ENCODE measurements around the gene CCDC74B. TPM values are rescaled to one million over a fixed set of nuclear protein-coding genes. Genes with fewer than 3 reads are reported as not detected.
"Not testable (repeated sequence)": the region's sequence is repeated elsewhere in the genome, so short reads cannot be mapped to it uniquely, and the experiment has no call there.

Gene CCDC74B
- total RNA-seq (1 to 10 TPM in 2 of 4 donors, under 1 TPM in 2; 0.72 to 2.2 (median 1.1) TPM), polyA plus RNA-seq (1.9 TPM)
- long read RNA-seq, donor 1, partial matches to known transcripts = 1 of 4 reads
- long read RNA-seq, donor 1, other reads (novel, unspliced or antisense) = 0 of 4 reads
- long read RNA-seq, donor 2, partial matches to known transcripts = 0 of 2 reads
- long read RNA-seq, donor 2, other reads (novel, unspliced or antisense) = 1 of 2 reads
- long read RNA-seq, donor 3, partial matches to known transcripts = 0 of 1 reads
- long read RNA-seq, donor 3, other reads (novel, unspliced or antisense) = 0 of 1 reads
- long read RNA-seq, donor 4, partial matches to known transcripts = 0 of 2 reads
- long read RNA-seq, donor 4, other reads (novel, unspliced or antisense) = 0 of 2 reads

GRCh38 chr2:130145006-130145414, at the start of gene CCDC74B:
Gene CCDC74B, minus strand, starts transcription at chr2:130145112. Its CDS starts 116 bp downstream, at chr2:130144996.
- H3K9me3 ChIP-seq (ENCODE audit: control insufficient read depth, low read length); H3K27me3 ChIP-seq (ENCODE audit: control insufficient read depth, insufficient read depth); intact Hi-C loops (cut with DNase I); H3K27ac ChIP-seq (ENCODE audit: low read length); H3K4me1 ChIP-seq (ENCODE audit: control insufficient read depth, insufficient read depth, low read length): not testable (repeated sequence)
- H3K4me3 ChIP-seq (ENCODE audit: low read length) = peak within 1 kb of the TSS; percentile 32
- WGBS = 9% methylated on average over 29 of the region's 30 CpGs
- DNase-seq (peak; percentile 64 to 86 (median 85)), ATAC-seq (peak; percentile 84 to 86)

- ATAC-seq; H3K4me3 ChIP-seq (ENCODE audit: low read length); H3K9me3 ChIP-seq (ENCODE audit: control insufficient read depth, low read length); H3K27ac ChIP-seq (ENCODE audit: low read length); DNase-seq; intact Hi-C loops (cut with DNase I); H3K4me1 ChIP-seq (ENCODE audit: control insufficient read depth, insufficient read depth, low read length); H3K27me3 ChIP-seq (ENCODE audit: control insufficient read depth, insufficient read depth): not testable (repeated sequence)
- WGBS = 88% methylated on average over 21 of the region's 22 CpGs
Measured at GRCh38 chr2:130193824-130194223, 48.9 kb upstream of the CCDC74B start.

GRCh38 chr2:130192451-130192850, 47.5 kb upstream of the CCDC74B start:
- intact Hi-C loops (cut with DNase I); H3K9me3 ChIP-seq (ENCODE audit: control insufficient read depth, low read length); ATAC-seq; H3K4me3 ChIP-seq (ENCODE audit: low read length); H3K27me3 ChIP-seq (ENCODE audit: control insufficient read depth, insufficient read depth); DNase-seq; H3K4me1 ChIP-seq (ENCODE audit: control insufficient read depth, insufficient read depth, low read length); H3K27ac ChIP-seq (ENCODE audit: low read length): not testable (repeated sequence)
- WGBS = 74% methylated on average over 3 of the region's 3 CpGs

- WGBS = 93% methylated on average over 6 of the region's 6 CpGs
- H3K4me3 ChIP-seq (ENCODE audit: low read length); H3K9me3 ChIP-seq (ENCODE audit: control insufficient read depth, low read length); H3K27me3 ChIP-seq (ENCODE audit: control insufficient read depth, insufficient read depth); intact Hi-C loops (cut with DNase I); DNase-seq; H3K27ac ChIP-seq (ENCODE audit: low read length); ATAC-seq; H3K4me1 ChIP-seq (ENCODE audit: control insufficient read depth, insufficient read depth, low read length): not testable (repeated sequence)
Measured at GRCh38 chr2:130191319-130191718, 46.4 kb upstream of the CCDC74B start.

GRCh38 chr2:130190237-130190636, 45.3 kb upstream of the CCDC74B start:
- H3K4me1 ChIP-seq (ENCODE audit: control insufficient read depth, insufficient read depth, low read length) = no peaks in the 10 kb centered on the region
- no peaks in the 10 kb centered on the region for H3K9me3 ChIP-seq (ENCODE audit: control insufficient read depth, low read length)
- ATAC-seq (no peak), DNase-seq (no peak)
- H3K27ac ChIP-seq (ENCODE audit: low read length) = no peak overlapping the region
- intact Hi-C loops (cut with DNase I) = no loop called here
- H3K4me3 ChIP-seq (ENCODE audit: low read length) = no peak overlapping the region
- 87% methylated on average over 15 of the region's 15 CpGs for WGBS
- H3K27me3 ChIP-seq (ENCODE audit: control insufficient read depth, insufficient read depth) = no peaks in the 10 kb centered on the region

GRCh38 chr2:130188958-130189357, 44.0 kb upstream of the CCDC74B start:
- not testable (repeated sequence) for H3K9me3 ChIP-seq (ENCODE audit: control insufficient read depth, low read length); DNase-seq; H3K4me3 ChIP-seq (ENCODE audit: low read length); H3K27me3 ChIP-seq (ENCODE audit: control insufficient read depth, insufficient read depth); ATAC-seq; H3K27ac ChIP-seq (ENCODE audit: low read length); H3K4me1 ChIP-seq (ENCODE audit: control insufficient read depth, insufficient read depth, low read length)
- intact Hi-C loops (cut with DNase I) = loop anchor here in 2 of 4 donors (10.0 kb wide), 2 partner anchors 146 to 156 kb away; partner anchors contain the start of gene IMP4 (in 1 of the 2)
- 78% methylated on average over 4 of the region's 4 CpGs for WGBS

GRCh38 chr2:130187859-130188792, 43.2 kb upstream of the CCDC74B start:
- H3K27me3 ChIP-seq (ENCODE audit: control insufficient read depth, insufficient read depth); ATAC-seq; H3K4me1 ChIP-seq (ENCODE audit: control insufficient read depth, insufficient read depth, low read length); H3K9me3 ChIP-seq (ENCODE audit: control insufficient read depth, low read length); H3K4me3 ChIP-seq (ENCODE audit: low read length); H3K27ac ChIP-seq (ENCODE audit: low read length); DNase-seq: not testable (repeated sequence)
- intact Hi-C loops (cut with DNase I) = loop anchor here in 2 of 4 donors (10.0 kb wide), 2 partner anchors 147 to 157 kb away; partner anchors contain the start of gene IMP4 (in 1 of the 2)
- WGBS = 89% methylated on average over 17 of the region's 17 CpGs

- Histone ChIP-seq H3K9me3 (ENCODE audit: control insufficient read depth, low read length) (no peaks in the 10 kb centered on the region), H3K27me3 (ENCODE audit: control insufficient read depth, insufficient read depth) (no peaks in the 10 kb centered on the region), H3K27ac (ENCODE audit: low read length) (no peak overlapping the region), H3K4me1 (ENCODE audit: control insufficient read depth, insufficient read depth, low read length) (peaks cover 3% of the 10 kb centered on the region), H3K4me3 (ENCODE audit: low read length) (no peak overlapping the region)
- WGBS = 81% methylated on average over 8 of the region's 8 CpGs
- ATAC-seq (no peak), DNase-seq (no peak)
- intact Hi-C loops (cut with DNase I) = loop anchor here in 2 of 4 donors (10.0 kb wide), 2 partner anchors 148 to 158 kb away; partner anchors contain the start of gene IMP4 (in 1 of the 2)
Measured at GRCh38 chr2:130187268-130187667, 42.4 kb upstream of the CCDC74B start.

GRCh38 chr2:130186391-130186790, 41.5 kb upstream of the CCDC74B start:
- no peaks in the 10 kb centered on the region for H3K9me3 ChIP-seq (ENCODE audit: control insufficient read depth, low read length)
- no peak overlapping the region for H3K4me3 ChIP-seq (ENCODE audit: low read length)
- no peak overlapping the region for H3K27ac ChIP-seq (ENCODE audit: low read length)
- DNase-seq = no peak
- 88% methylated on average over 5 of the region's 5 CpGs for WGBS
- intact Hi-C loops (cut with DNase I) = loop anchor here in 2 of 4 donors (10.0 kb wide), 2 partner anchors 148 to 158 kb away; partner anchors contain the start of gene IMP4 (in 1 of the 2)
- H3K27me3 ChIP-seq (ENCODE audit: control insufficient read depth, insufficient read depth) = no peaks in the 10 kb centered on the region
- peaks cover 3% of the 10 kb centered on the region for H3K4me1 ChIP-seq (ENCODE audit: control insufficient read depth, insufficient read depth, low read length)
- ATAC-seq = no peak

GRCh38 chr2:130185896-130186295, 41.0 kb upstream of the CCDC74B start:
- H3K4me1 ChIP-seq (ENCODE audit: control insufficient read depth, insufficient read depth, low read length) = peaks cover 3% of the 10 kb centered on the region
- DNase-seq = no peak
- no peak overlapping the region for H3K27ac ChIP-seq (ENCODE audit: low read length)
- intact Hi-C loops (cut with DNase I) = loop anchor here in 2 of 4 donors (10.0 kb wide), 2 partner anchors 149 to 159 kb away; partner anchors contain the start of gene IMP4 (in 1 of the 2)
- no peaks in the 10 kb centered on the region for H3K9me3 ChIP-seq (ENCODE audit: control insufficient read depth, low read length)
- ATAC-seq = no peak
- 80% methylated on average over 4 of the region's 4 CpGs for WGBS
- H3K4me3 ChIP-seq (ENCODE audit: low read length) = no peak overlapping the region
- H3K27me3 ChIP-seq (ENCODE audit: control insufficient read depth, insufficient read depth) = no peaks in the 10 kb centered on the region

Data from right cardiac atrium (tissue), 5 donors.